ENCODE results near the gene ALDH16A1. TPM values are rescaled to one million over a fixed set of nuclear protein-coding genes. Genes with fewer than 3 reads are reported as not detected.
A peak's percentile ranks its signal among the peaks of the same experiment; 100 is the strongest.

Gene ALDH16A1
- total RNA-seq, 1 experiment from 2014 or later, result 40.9 TPM

DNA sequence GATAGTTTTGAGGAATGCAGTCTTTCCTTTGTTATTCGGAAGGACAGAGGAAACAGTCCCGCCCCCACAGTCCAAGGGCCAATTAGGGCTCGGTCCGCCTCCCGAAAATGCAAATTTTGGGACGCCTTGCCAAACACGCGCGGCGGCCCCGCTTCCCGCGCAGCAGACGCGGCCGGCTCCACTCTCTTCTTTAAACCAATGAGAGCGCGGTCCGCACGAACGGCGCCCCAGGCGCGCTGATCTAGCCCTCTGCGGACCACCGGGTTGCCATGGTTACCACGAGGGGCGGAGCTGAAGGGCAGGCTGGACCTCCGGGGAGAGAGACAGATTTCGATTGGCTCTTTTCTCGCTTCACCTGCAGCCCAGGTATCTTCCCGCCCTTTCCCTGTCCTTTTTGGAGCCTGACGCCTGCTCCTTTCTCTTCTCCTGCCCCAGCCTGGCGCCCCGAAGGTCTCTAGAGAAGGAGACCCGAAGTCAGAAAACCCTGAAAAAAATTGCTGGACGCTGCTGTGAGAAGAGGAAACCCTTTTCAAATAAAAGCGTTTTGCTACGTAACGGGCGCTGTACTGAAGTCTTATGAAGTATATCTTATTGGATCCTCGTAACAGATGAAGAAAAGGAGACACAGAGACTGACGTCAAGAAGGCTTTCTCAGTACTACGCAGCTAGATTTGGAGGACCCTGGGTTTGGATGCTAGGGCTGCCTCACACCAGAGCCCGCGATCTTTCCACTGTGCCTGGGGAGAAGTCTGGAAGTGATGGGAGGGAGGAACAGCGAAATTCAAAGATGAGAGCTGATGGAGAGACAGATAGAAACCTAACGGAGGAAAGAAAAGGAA, 31.8 kb upstream of the ALDH16A1 start:
- H3K27ac ChIP-seq, result no peak overlapping the region
- H3K4me1 ChIP-seq (replicated peaks; ENCODE audit: insufficient read depth), result no peaks in the 10 kb centered on the region
- TF ChIP-seq, protein P1, sequence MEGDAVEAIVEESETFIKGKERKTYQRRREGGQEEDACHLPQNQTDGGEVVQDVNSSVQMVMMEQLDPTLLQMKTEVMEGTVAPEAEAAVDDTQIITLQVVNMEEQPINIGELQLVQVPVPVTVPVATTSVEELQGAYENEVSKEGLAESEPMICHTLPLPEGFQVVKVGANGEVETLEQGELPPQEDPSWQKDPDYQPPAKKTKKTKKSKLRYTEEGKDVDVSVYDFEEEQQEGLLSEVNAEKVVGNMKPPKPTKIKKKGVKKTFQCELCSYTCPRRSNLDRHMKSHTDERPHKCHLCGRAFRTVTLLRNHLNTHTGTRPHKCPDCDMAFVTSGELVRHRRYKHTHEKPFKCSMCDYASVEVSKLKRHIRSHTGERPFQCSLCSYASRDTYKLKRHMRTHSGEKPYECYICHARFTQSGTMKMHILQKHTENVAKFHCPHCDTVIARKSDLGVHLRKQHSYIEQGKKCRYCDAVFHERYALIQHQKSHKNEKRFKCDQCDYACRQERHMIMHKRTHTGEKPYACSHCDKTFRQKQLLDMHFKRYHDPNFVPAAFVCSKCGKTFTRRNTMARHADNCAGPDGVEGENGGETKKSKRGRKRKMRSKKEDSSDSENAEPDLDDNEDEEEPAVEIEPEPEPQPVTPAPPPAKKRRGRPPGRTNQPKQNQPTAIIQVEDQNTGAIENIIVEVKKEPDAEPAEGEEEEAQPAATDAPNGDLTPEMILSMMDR (conservative IDR thresholded peaks at IDR 0.05), result no peak
- TF ChIP-seq EZH2 (IDR thresholded peaks at IDR 0.05; ENCODE audit: low read depth), result no peak
- no peak overlapping the region for H2AFZ ChIP-seq
- DNase-seq, result peak in 1 of 2 experiments; percentile 58
- H3K9me3 ChIP-seq (ENCODE audit: insufficient read depth, low read depth), result no peaks in the 10 kb centered on the region
- no TSS peak for BruUV-seq (replicated peaks)
- no peaks in the 10 kb centered on the region for H3K36me3 ChIP-seq (ENCODE audit: low read depth)
- CTCF ChIA-PET, result no interaction called here
- no peak overlapping the region for H3K4me3 ChIP-seq
- H3K79me2 ChIP-seq (ENCODE audit: low read depth), result no peaks in the 10 kb centered on the region
- no peaks in the 10 kb centered on the region for H3F3A ChIP-seq (ENCODE audit: insufficient read depth, low read depth)
- POLR2A ChIA-PET (ENCODE audit: unreplicated experiment), result interaction anchor here (0.7 kb wide), 1 partner anchor 245 kb away, joined by 4 read pairs; no protein-coding TSS in a partner anchor
- intact Hi-C loops (cut with micrococcal nuclease; ENCODE audit: unreplicated experiment), result no loop called here
- no peaks in the 10 kb centered on the region for H3K9me2 ChIP-seq (ENCODE audit: insufficient read depth)
- no peaks in the 10 kb centered on the region for H4K20me1 ChIP-seq (ENCODE audit: insufficient read depth)
- no peak overlapping the region for H3K4me2 ChIP-seq
- H3K27me3 ChIP-seq (ENCODE audit: insufficient read depth, low read depth), result peaks cover 98% of the 10 kb centered on the region

DNA sequence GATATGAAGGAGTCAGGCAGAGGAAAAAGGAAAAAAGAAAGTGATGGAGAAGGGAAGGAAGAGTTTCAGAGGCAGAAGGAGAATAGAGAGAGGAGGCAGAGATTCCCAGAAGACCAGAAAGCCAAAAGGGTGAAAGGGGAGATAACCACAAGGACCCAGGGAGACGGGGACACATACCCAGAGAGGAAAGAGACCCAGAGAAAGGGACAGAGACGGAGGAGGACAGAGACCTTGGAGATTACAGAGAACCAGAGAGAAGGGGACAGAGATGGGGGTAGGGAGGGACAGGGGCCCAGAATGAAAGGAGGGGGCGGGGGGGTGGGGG, 31.2 kb upstream of the ALDH16A1 start:
- Histone ChIP-seq H3K36me3 (ENCODE audit: low read depth) (no peaks in the 10 kb centered on the region), H3K27ac (no peak overlapping the region), H3K79me2 (ENCODE audit: low read depth) (no peaks in the 10 kb centered on the region), H4K20me1 (ENCODE audit: insufficient read depth) (no peaks in the 10 kb centered on the region), H3K4me3 (no peak overlapping the region), H3K9me2 (ENCODE audit: insufficient read depth) (no peaks in the 10 kb centered on the region), H3K9me3 (ENCODE audit: insufficient read depth, low read depth) (no peaks in the 10 kb centered on the region), H3K4me1 (replicated peaks; ENCODE audit: insufficient read depth) (no peaks in the 10 kb centered on the region), H2AFZ (no peak overlapping the region), H3K4me2 (no peak overlapping the region), H3K27me3 (ENCODE audit: insufficient read depth, low read depth) (peaks cover 98% of the 10 kb centered on the region), H3F3A (ENCODE audit: insufficient read depth, low read depth) (no peaks in the 10 kb centered on the region)
- ChIA-PET CTCF (no interaction called here), POLR2A (ENCODE audit: unreplicated experiment) (no interaction called here)
- intact Hi-C loops (cut with micrococcal nuclease; ENCODE audit: unreplicated experiment), result no loop called here
- no peak for TF ChIP-seq EZH2 (IDR thresholded peaks at IDR 0.05; ENCODE audit: low read depth)
- TF ChIP-seq, protein P1 (conservative IDR thresholded peaks at IDR 0.05), result no peak
- no TSS peak for BruUV-seq (replicated peaks)
- no peak for DNase-seq

DNA sequence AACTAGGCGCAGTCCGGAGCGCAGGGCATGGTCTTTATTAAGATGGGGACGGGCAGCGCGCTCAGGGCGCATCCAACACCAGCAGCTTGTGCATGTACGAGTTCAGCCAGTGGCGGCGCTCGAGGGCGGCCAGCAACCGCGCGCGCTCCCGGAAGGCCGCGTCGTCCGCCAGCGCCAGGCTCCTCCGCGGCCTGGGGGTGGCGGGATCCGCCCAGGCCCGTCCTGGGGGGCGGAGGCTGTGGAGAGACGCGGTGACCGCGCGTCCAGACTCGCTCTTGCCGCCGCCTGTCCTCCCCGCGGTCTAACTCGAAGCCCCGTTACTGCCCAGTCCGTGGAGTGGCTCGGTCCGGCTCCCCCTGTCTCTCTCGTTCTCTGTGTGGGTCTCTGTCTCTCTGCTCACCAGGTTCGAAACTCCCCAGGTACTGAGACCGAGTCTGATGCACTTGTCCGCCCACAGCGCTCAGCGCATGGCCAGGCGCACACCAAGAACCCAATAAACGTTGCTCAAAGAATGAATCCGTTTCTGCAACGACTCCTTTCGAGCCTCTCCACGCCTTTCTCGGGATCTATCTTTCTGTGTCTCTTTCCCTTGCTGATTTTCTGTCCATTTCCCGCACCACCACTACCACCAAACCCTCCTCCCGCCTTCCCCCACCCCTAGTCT, 30.5 kb upstream of the ALDH16A1 start:
- Histone ChIP-seq H3K4me3 (no peak overlapping the region), H4K20me1 (ENCODE audit: insufficient read depth) (no peaks in the 10 kb centered on the region), H3K79me2 (ENCODE audit: low read depth) (no peaks in the 10 kb centered on the region), H3K9me3 (ENCODE audit: insufficient read depth, low read depth) (no peaks in the 10 kb centered on the region), H3K4me2 (no peak overlapping the region), H3F3A (ENCODE audit: insufficient read depth, low read depth) (no peaks in the 10 kb centered on the region), H2AFZ (no peak overlapping the region), H3K36me3 (ENCODE audit: low read depth) (no peaks in the 10 kb centered on the region), H3K4me1 (replicated peaks; ENCODE audit: insufficient read depth) (no peaks in the 10 kb centered on the region), H3K27ac (no peak overlapping the region), H3K9me2 (ENCODE audit: insufficient read depth) (no peaks in the 10 kb centered on the region), H3K27me3 (ENCODE audit: insufficient read depth, low read depth) (peaks cover 98% of the 10 kb centered on the region)
- no peak for DNase-seq
- intact Hi-C loops (cut with micrococcal nuclease; ENCODE audit: unreplicated experiment), result no loop called here
- CTCF ChIA-PET, result no interaction called here
- POLR2A ChIA-PET (ENCODE audit: unreplicated experiment), result no interaction called here
- TF ChIP-seq, protein P1 (conservative IDR thresholded peaks at IDR 0.05), result no peak
- TF ChIP-seq EZH2 (IDR thresholded peaks at IDR 0.05; ENCODE audit: low read depth), result no peak
- BruUV-seq (replicated peaks), result no TSS peak
